ENCODE data around the gene CTBP2. TPM values are rescaled to one million over a fixed set of nuclear protein-coding genes. Genes with fewer than 3 reads are reported as not detected.

Gene CTBP2
- total RNA-seq, 1 experiment from 2014 or later: 97.2 TPM

DNA sequence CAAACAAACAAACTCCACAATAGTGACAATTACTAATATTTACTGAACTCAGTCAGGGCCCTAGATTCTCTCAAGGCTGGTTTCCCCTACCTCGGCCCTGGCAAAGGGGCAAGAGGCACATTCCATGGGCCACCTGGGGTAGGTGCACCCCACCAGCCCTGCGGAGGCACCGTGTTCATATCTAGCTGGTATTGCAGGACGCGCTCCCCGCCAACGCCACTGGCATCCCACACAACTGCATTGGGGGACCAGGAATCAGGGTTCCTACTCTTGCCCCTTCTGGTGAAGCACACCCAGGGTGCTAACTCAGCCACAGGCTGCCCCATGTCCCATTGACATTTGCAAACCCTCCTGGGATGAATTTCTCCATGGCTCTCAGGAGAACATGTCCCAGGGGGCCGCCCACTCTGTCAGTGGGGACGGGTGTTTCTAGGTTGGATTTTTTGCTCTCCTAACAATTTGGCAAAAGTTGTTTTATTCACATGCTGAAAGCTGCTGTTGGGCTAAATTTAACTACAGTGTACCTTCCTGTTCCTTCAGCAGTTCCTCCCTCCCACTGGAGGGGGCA lies 141.7 kb downstream of the CTBP2 start:
- no TSS peak for BruUV-seq (replicated peaks)
- Mint-ChIP-seq H3K27ac (ENCODE audit: unreplicated experiment) (no peak overlapping the region), H3K36me3 (ENCODE audit: insufficient read depth, unreplicated experiment) (peaks cover 71% of the 10 kb centered on the region), H3K27me3 (ENCODE audit: insufficient read depth, unreplicated experiment) (no peaks in the 10 kb centered on the region), H3K9me3 (ENCODE audit: unreplicated experiment) (no peaks in the 10 kb centered on the region), H3K4me1 (ENCODE audit: low read depth, unreplicated experiment) (no peaks in the 10 kb centered on the region), H3K4me3 (ENCODE audit: unreplicated experiment) (no peak overlapping the region)
- TF ChIP-seq, protein P1, sequence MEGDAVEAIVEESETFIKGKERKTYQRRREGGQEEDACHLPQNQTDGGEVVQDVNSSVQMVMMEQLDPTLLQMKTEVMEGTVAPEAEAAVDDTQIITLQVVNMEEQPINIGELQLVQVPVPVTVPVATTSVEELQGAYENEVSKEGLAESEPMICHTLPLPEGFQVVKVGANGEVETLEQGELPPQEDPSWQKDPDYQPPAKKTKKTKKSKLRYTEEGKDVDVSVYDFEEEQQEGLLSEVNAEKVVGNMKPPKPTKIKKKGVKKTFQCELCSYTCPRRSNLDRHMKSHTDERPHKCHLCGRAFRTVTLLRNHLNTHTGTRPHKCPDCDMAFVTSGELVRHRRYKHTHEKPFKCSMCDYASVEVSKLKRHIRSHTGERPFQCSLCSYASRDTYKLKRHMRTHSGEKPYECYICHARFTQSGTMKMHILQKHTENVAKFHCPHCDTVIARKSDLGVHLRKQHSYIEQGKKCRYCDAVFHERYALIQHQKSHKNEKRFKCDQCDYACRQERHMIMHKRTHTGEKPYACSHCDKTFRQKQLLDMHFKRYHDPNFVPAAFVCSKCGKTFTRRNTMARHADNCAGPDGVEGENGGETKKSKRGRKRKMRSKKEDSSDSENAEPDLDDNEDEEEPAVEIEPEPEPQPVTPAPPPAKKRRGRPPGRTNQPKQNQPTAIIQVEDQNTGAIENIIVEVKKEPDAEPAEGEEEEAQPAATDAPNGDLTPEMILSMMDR (IDR thresholded peaks at IDR 0.05; ENCODE audit: insufficient read depth in 1 of 2, low read depth in 1 of 2, low read length in 1 of 2, severe bottlenecking in 1 of 2, unreplicated experiment in 1 of 2): no peak
- no peak for DNase-seq
- no peak overlapping the region for H3K4me3 ChIP-seq (ENCODE audit: low read depth, low read length)
- no peaks in the 10 kb centered on the region for H3K27me3 ChIP-seq (replicated peaks; ENCODE audit: control insufficient read depth, insufficient read depth, low read length)
- no peaks in the 10 kb centered on the region for H3K4me1 ChIP-seq
- intact Hi-C loops (cut with micrococcal nuclease; ENCODE audit: unreplicated experiment): no loop called here
- ChIA-PET CTCF (no interaction called here), POLR2A (no interaction called here)
- H3K9me3 ChIP-seq: no peaks in the 10 kb centered on the region
- peaks cover 11% of the 10 kb centered on the region for H3K36me3 ChIP-seq (ENCODE audit: control insufficient read depth, insufficient read depth, low read length)

DNA sequence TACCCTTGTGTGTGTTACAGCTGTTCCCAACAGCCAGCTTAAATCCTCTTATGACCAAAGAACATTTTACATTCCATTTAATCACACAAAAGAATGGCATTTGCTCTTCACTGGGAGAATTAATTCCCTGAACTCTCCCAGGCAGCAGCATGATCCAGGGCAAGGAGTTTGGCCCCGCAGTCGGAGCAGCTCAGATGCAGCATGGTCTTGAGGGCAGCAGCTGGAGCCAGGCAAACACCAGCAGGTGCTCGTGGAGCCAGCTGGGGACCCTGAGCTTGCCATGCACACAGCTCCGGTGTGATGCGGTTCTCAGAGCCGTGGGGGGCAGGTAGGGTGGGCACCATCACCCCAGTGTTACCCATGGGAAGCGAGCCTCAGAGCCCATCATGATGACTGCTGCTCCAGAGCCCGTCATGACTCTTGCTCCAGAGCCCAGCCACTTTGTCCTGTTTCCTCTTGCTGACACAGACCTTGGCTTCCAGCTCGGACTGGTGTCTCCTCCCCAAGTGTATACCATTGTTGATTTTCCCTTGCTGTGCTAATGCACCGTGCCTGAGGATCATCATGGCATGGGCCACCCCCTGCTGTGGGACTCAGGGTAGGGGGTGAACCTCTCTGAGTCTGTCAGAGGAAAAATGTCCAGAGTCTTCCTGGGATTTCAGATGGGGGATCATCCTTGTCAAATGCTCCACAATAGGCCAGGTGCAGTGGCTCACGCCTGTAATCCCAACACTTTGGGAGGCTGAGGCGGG lies 142.6 kb downstream of the CTBP2 start:
- TF ChIP-seq, protein P1 (IDR thresholded peaks at IDR 0.05; ENCODE audit: insufficient read depth in 1 of 2, low read depth in 1 of 2, low read length in 1 of 2, severe bottlenecking in 1 of 2, unreplicated experiment in 1 of 2): no peak
- Mint-ChIP-seq H3K4me1 (ENCODE audit: low read depth, unreplicated experiment) (no peaks in the 10 kb centered on the region), H3K36me3 (ENCODE audit: insufficient read depth, unreplicated experiment) (peaks cover 71% of the 10 kb centered on the region), H3K9me3 (ENCODE audit: unreplicated experiment) (no peaks in the 10 kb centered on the region), H3K27ac (ENCODE audit: unreplicated experiment) (no peak overlapping the region), H3K4me3 (ENCODE audit: unreplicated experiment) (no peak overlapping the region), H3K27me3 (ENCODE audit: insufficient read depth, unreplicated experiment) (no peaks in the 10 kb centered on the region)
- H3K9me3 ChIP-seq: no peaks in the 10 kb centered on the region
- H3K4me3 ChIP-seq (ENCODE audit: low read depth, low read length): no peak overlapping the region
- H3K36me3 ChIP-seq (ENCODE audit: control insufficient read depth, insufficient read depth, low read length): peaks cover 11% of the 10 kb centered on the region
- POLR2A ChIA-PET: no interaction called here
- no TSS peak for BruUV-seq (replicated peaks)
- H3K27me3 ChIP-seq (replicated peaks; ENCODE audit: control insufficient read depth, insufficient read depth, low read length): no peaks in the 10 kb centered on the region
- H3K4me1 ChIP-seq: no peaks in the 10 kb centered on the region
- intact Hi-C loops (cut with micrococcal nuclease; ENCODE audit: unreplicated experiment): no loop called here
- CTCF ChIA-PET: no interaction called here
- no peak for DNase-seq

DNA sequence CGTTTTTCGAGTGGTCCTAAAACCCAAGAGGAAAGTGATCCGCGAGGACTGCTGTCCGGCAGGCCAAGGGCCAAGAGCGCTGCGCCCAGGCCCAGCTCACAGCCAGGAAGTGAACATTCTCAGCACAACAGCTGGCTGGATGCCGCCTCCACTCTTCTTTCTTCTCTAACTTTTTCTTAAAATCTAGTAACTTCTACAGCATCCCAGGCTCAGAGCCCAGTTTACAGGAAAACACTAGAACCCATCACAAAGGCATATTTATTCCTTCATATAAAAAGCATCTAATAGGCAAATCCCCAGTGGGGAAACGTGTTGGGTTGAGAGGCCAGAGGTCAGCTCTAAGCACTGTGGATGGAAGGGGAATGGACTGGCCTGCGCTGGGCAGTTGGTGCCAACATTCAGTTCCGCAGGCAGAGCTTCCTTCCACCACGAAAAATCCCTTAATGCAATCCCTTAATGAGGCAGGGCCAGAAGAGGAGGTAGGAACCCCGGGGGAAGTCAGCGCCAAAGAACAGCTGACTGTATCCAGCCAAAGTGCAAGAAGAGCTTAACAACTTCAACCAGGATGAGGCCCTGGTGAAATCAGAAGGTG lies 143.7 kb downstream of the CTBP2 start:
- Mint-ChIP-seq H3K36me3 (ENCODE audit: insufficient read depth, unreplicated experiment) (peaks cover 65% of the 10 kb centered on the region), H3K9me3 (ENCODE audit: unreplicated experiment) (no peaks in the 10 kb centered on the region), H3K27ac (ENCODE audit: unreplicated experiment) (no peak overlapping the region), H3K4me1 (ENCODE audit: low read depth, unreplicated experiment) (no peaks in the 10 kb centered on the region), H3K27me3 (ENCODE audit: insufficient read depth, unreplicated experiment) (no peaks in the 10 kb centered on the region), H3K4me3 (ENCODE audit: unreplicated experiment) (no peak overlapping the region)
- no peak for DNase-seq
- intact Hi-C loops (cut with micrococcal nuclease; ENCODE audit: unreplicated experiment): no loop called here
- H3K36me3 ChIP-seq (ENCODE audit: control insufficient read depth, insufficient read depth, low read length): peaks cover 6% of the 10 kb centered on the region
- no peaks in the 10 kb centered on the region for H3K9me3 ChIP-seq
- TF ChIP-seq, protein P1 (IDR thresholded peaks at IDR 0.05; ENCODE audit: insufficient read depth in 1 of 2, low read depth in 1 of 2, low read length in 1 of 2, severe bottlenecking in 1 of 2, unreplicated experiment in 1 of 2): no peak
- ChIA-PET POLR2A (no interaction called here), CTCF (interaction anchor here (0.6 kb wide), 1 partner anchor 28 kb away, joined by 4 read pairs; no protein-coding TSS in a partner anchor)
- BruUV-seq (replicated peaks): no TSS peak
- no peak overlapping the region for H3K4me3 ChIP-seq (ENCODE audit: low read depth, low read length)
- no peaks in the 10 kb centered on the region for H3K27me3 ChIP-seq (replicated peaks; ENCODE audit: control insufficient read depth, insufficient read depth, low read length)
- no peaks in the 10 kb centered on the region for H3K4me1 ChIP-seq
